RWPE1 (cell line): ENCODE data around the gene MGARP.

Experiments
- CTCF ChIA-PET: fragments of 350-600 bp; sonication (Branson Sonifier 250); formaldehyde crosslinking; extraction: SDS; loops from one replicate; lab custom pipeline; 2021; lab: Yijun Ruan, JAX
- POLR2A ChIA-PET: fragments of 400-600 bp; formaldehyde crosslinking; extraction: SDS; loops from one replicate; lab custom pipeline; 2020; ENCODE audit warnings: antibody characterized with exemption; ENCODE audit not compliant: low non-redundant PET; lab: Yijun Ruan, JAX
- DNase-seq: peaks from one replicate; pipeline ENCODE4 v3.0.0; 2012; ENCODE audit warnings: low spot score
- H3K27ac ChIP-seq: fragments of 450-650 bp; 2 replicates; pipeline ENCODE4 v1.5.1; 2017
- CTCF ChIP-seq: fragments of 450-650 bp; conservative IDR thresholded peaks from 2 replicates; pipeline ENCODE4 v1.5.1; 2017; ENCODE audit warnings: low read depth, mild to moderate bottlenecking

The MGARP gene

DNA sequence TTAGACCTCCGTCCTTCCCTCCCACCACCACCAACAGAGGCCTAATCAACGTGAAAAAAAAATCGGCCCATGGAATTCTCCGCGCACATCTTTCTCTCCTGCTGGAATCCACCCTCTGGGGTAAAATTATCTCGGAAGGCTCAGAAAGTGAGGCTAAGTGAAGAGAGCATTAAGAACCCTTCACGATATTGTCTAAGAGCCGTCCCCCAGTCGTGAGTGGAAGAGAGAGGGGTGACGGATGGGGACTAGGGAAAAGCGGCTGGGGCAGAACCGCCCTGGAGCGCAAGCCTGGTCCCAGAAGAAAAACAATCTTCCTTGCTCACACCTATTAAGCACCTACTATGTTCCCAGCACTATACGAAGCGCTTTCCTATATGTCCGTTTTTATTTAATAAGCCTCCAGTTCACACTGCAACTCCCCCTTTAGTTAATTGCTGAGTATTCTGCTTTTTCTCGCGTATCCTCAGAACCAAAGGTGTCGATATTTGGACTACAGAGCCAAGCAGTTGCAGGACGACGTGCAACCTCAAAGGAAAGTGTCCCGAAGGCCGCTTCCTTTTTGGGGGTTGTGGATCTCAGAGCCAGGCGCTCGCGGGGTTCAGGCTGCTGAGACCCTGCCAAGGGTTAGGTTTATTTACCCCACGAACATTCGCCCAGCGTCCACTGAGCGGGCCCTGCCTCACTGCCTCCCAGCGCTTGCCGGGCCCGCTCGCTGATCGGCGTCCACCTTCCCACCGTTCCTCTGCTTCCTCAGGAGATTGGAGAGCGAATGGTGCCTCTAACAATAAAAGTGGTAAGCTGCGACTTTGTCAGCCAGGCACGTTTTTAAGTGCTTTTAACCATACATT, 889 bp downstream of the MGARP start:
- H3K27ac ChIP-seq: no peak overlapping the region
- TF ChIP-seq CTCF: no peak
- no peak for DNase-seq
- POLR2A ChIA-PET: no interaction called here
- CTCF ChIA-PET: interaction anchor here (0.7 kb wide), 1 partner anchor 167 kb away, joined by 6 read pairs; no protein-coding TSS in a partner anchor

DNA sequence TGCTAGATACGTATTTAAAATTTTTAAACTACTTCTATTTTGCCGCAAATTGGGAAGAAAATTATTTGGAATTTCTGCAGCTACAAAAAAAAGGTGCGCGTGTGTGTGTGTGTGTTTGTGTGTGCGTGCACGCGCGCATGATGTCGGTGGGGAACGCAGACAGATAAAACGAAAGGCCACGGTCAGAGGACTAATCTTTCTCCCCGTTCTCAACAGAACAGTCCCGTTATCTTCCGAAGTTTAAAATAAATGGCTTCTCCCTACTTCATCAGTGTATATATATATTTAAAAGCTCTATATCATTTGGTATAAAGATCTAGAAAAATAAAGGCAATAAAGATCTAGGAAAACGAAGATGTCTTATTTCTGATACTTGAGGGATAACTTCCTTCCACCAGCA, 1.5 kb downstream of the MGARP start:
- CTCF ChIA-PET: no interaction called here
- POLR2A ChIA-PET: no interaction called here
- no peak overlapping the region for H3K27ac ChIP-seq
- TF ChIP-seq CTCF: no peak
- DNase-seq: no peak

DNA sequence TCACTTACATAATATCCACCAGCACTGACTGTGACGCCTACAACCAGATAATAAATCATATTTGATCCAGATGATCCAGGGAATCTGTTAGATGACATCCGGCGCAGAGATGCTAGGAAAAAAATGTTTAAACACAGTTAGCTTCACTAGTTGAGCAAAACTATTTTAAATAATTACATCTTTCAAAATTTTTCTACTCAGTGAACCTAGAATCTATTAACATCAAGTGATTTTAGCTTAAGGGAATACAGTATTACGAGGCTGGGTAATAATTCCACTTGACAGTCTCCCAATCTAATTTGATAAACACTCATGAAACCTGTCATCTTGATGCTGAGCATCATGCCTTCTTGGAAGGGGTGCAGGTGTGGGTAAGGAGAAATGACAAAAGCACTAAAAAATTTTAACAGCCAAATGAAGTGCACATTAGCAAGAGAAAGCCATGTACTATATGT, 4.7 kb downstream of the MGARP start:
- ChIA-PET CTCF (no interaction called here), POLR2A (no interaction called here)
- H3K27ac ChIP-seq: no peak overlapping the region
- no peak for TF ChIP-seq CTCF
- no peak for DNase-seq

DNA sequence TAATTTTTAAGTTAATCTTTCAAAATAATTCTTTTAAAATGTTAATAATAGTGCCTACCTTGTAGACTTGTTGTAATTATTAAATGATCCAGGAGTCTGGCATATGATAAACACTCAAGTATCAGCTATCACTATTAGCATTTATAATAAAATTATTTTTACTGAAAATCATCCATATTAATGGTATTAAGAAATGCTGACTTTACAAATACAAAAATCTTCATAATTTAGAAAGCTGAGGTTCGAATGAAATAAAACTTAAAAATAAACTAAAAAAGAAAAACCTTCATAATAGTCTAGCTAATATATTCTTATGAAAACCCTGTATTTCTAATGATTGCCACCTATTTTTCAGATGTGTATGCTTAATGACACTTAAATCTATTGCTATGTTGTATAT, 5.2 kb downstream of the MGARP start:
- DNase-seq: no peak
- no peak for TF ChIP-seq CTCF
- no peak overlapping the region for H3K27ac ChIP-seq
- ChIA-PET CTCF (no interaction called here), POLR2A (no interaction called here)

DNA sequence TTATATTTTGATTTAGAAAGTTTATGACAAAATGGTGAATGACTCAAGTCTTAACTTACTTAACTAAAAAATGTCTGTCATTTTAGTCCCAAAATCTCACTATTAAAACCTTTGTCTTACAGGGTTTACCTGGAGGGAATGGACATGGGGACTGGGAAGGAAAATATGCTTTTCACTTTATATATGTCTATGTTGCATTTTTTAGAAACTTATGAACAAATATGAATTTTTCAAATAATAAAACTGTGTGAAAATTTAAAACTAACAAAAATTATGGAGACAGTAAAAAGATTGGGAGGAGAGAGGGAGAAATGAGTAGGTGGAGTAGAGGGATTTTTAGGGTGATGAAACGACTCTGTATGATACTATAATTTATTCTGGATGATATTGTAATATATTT, 6.2 kb downstream of the MGARP start:
- TF ChIP-seq CTCF: no peak
- H3K27ac ChIP-seq: no peak overlapping the region
- ChIA-PET POLR2A (no interaction called here), CTCF (no interaction called here)
- no peak for DNase-seq

- ChIA-PET POLR2A (no interaction called here), CTCF (interaction anchor here (0.6 kb wide), 1 partner anchor 1498 kb away, joined by 6 read pairs; no protein-coding TSS in a partner anchor)
- no peak for DNase-seq
- no peak for TF ChIP-seq CTCF
- no peak overlapping the region for H3K27ac ChIP-seq
Measured at GRCh38 chr4:139267301-139267700, 12.7 kb downstream of the MGARP start.
